Vagina (tissue), 2 donors: Measurements from ENCODE around the gene GALNT11.

Experiments used
- CTCF ChIP-seq, 3 experiments: fragments of 450-650 bp in 2 of 3; fragments of 200-600 bp in 1 of 3; sonication (generic) in 1 of 3; IDR thresholded peaks; one replicate each; pipeline ENCODE4 v1.5.1; 2017 to 2019; ENCODE audit warnings: antibody characterized with exemption in 3 of 3, mild to moderate bottlenecking in 2 of 3, moderate library complexity in 2 of 3
- POLR2AphosphoS5 ChIP-seq, 2 donors: sonication (generic); formaldehyde crosslinking; IDR thresholded peaks; one replicate each; pipeline ENCODE4 v1.9.0; 2017; ENCODE audit warnings: antibody characterized with exemption in 2 of 2, mild to moderate bottlenecking in 2 of 2, low read depth in 1 of 2; ENCODE audit not compliant: insufficient read depth in 1 of 2

GRCh38 chr7:152158801-152159587, 133.5 kb downstream of the GALNT11 start:
- TF ChIP-seq CTCF (IDR thresholded peaks at IDR 0.05) (no peak), POLR2AphosphoS5 (IDR thresholded peaks at IDR 0.05; ENCODE audit: insufficient read depth in 1 of 2, low read depth in 1 of 2) (no peak)
